Measurements from ENCODE around the gene SLC18A2. TPM values are rescaled to one million over a fixed set of nuclear protein-coding genes. Genes with fewer than 3 reads are reported as not detected.

Gene SLC18A2
- total RNA-seq, 1 donor = under 0.01 TPM

- no peak overlapping the region for H3K4me3 ChIP-seq (ENCODE audit: low read depth, low read length)
- TF ChIP-seq CTCF (IDR thresholded peaks at IDR 0.05; ENCODE audit: insufficient read depth, low read length) = no peak
- DNase-seq (ENCODE audit: low read depth) = no peak
These were observed 19.2 kb downstream of the SLC18A2 start for GRCh38 chr10:117260084-117260483.

- no peak for DNase-seq (ENCODE audit: low read depth)
- no peak overlapping the region for H3K4me3 ChIP-seq (ENCODE audit: low read depth, low read length)
- TF ChIP-seq CTCF (IDR thresholded peaks at IDR 0.05; ENCODE audit: insufficient read depth, low read length) = no peak
These were observed 20.6 kb downstream of the SLC18A2 start for GRCh38 chr10:117261501-117261900.

- no peak for TF ChIP-seq CTCF (IDR thresholded peaks at IDR 0.05; ENCODE audit: insufficient read depth, low read length)
- DNase-seq (ENCODE audit: low read depth) = no peak
- no peak overlapping the region for H3K4me3 ChIP-seq (ENCODE audit: low read depth, low read length)
These were observed 21.5 kb downstream of the SLC18A2 start for GRCh38 chr10:117262291-117262902.

- H3K4me3 ChIP-seq (ENCODE audit: low read depth, low read length) = no peak overlapping the region
- no peak for TF ChIP-seq CTCF (IDR thresholded peaks at IDR 0.05; ENCODE audit: insufficient read depth, low read length)
- DNase-seq (ENCODE audit: low read depth) = no peak
These were observed 22.0 kb downstream of the SLC18A2 start for GRCh38 chr10:117262903-117263293.

GRCh38 chr10:117264782-117265181 lies 23.9 kb downstream of the SLC18A2 start:
- DNase-seq (ENCODE audit: low read depth) = no peak
- TF ChIP-seq CTCF (IDR thresholded peaks at IDR 0.05; ENCODE audit: insufficient read depth, low read length) = no peak
- H3K4me3 ChIP-seq (ENCODE audit: low read depth, low read length) = no peak overlapping the region

- no peak for DNase-seq (ENCODE audit: low read depth)
- H3K4me3 ChIP-seq (ENCODE audit: low read depth, low read length) = no peak overlapping the region
- TF ChIP-seq CTCF (IDR thresholded peaks at IDR 0.05; ENCODE audit: insufficient read depth, low read length) = no peak
These were observed 25.5 kb downstream of the SLC18A2 start for GRCh38 chr10:117266400-117266799.

- H3K4me3 ChIP-seq (ENCODE audit: low read depth, low read length) = no peak overlapping the region
- DNase-seq (ENCODE audit: low read depth) = no peak
- TF ChIP-seq CTCF (IDR thresholded peaks at IDR 0.05; ENCODE audit: insufficient read depth, low read length) = no peak
These were observed 25.9 kb downstream of the SLC18A2 start for GRCh38 chr10:117266812-117267211.

Data from fibroblast of the aortic adventitia (primary cell).